ENCODE results near the gene LMO2.
"Not testable (repeated sequence)": the region's sequence is repeated elsewhere in the genome, so short reads cannot be mapped to it uniquely, and the experiment has no call there.

DNA sequence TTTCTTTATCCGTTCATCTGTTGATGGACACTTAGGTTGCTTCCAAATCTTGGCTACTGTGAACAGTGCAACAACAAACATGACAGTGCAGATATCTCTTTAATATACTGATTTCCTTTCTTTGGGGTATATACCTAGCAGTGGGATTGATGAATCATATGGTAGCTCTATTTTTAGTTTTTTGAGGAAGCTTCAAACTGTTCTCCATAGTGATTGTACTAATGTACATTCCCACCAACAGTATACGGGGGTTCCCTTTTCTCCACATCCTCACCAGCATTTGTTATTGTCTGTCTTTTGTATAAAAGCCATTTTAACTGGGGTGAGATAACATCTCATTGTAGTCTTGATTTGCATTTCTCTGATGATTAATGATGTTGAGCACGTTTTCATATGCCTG is 68.9 kb downstream of the LMO2 start:
- TF ChIP-seq, protein P1, sequence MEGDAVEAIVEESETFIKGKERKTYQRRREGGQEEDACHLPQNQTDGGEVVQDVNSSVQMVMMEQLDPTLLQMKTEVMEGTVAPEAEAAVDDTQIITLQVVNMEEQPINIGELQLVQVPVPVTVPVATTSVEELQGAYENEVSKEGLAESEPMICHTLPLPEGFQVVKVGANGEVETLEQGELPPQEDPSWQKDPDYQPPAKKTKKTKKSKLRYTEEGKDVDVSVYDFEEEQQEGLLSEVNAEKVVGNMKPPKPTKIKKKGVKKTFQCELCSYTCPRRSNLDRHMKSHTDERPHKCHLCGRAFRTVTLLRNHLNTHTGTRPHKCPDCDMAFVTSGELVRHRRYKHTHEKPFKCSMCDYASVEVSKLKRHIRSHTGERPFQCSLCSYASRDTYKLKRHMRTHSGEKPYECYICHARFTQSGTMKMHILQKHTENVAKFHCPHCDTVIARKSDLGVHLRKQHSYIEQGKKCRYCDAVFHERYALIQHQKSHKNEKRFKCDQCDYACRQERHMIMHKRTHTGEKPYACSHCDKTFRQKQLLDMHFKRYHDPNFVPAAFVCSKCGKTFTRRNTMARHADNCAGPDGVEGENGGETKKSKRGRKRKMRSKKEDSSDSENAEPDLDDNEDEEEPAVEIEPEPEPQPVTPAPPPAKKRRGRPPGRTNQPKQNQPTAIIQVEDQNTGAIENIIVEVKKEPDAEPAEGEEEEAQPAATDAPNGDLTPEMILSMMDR (IDR thresholded peaks at IDR 0.05): not testable (repeated sequence)
- not testable (repeated sequence) for TF ChIP-seq POLR2AphosphoS5, TCF7L2 (IDR thresholded peaks at IDR 0.05; ENCODE audit: low read depth, low read length)
- TF ChIP-seq, protein P2, sequence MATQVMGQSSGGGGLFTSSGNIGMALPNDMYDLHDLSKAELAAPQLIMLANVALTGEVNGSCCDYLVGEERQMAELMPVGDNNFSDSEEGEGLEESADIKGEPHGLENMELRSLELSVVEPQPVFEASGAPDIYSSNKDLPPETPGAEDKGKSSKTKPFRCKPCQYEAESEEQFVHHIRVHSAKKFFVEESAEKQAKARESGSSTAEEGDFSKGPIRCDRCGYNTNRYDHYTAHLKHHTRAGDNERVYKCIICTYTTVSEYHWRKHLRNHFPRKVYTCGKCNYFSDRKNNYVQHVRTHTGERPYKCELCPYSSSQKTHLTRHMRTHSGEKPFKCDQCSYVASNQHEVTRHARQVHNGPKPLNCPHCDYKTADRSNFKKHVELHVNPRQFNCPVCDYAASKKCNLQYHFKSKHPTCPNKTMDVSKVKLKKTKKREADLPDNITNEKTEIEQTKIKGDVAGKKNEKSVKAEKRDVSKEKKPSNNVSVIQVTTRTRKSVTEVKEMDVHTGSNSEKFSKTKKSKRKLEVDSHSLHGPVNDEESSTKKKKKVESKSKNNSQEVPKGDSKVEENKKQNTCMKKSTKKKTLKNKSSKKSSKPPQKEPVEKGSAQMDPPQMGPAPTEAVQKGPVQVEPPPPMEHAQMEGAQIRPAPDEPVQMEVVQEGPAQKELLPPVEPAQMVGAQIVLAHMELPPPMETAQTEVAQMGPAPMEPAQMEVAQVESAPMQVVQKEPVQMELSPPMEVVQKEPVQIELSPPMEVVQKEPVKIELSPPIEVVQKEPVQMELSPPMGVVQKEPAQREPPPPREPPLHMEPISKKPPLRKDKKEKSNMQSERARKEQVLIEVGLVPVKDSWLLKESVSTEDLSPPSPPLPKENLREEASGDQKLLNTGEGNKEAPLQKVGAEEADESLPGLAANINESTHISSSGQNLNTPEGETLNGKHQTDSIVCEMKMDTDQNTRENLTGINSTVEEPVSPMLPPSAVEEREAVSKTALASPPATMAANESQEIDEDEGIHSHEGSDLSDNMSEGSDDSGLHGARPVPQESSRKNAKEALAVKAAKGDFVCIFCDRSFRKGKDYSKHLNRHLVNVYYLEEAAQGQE (IDR thresholded peaks at IDR 0.05; ENCODE audit: insufficient read depth in 1 of 2, low read depth in 2 of 2, low read length in 1 of 2): not testable (repeated sequence)
